Upper lobe of left lung (tissue), 4 donors: Measurements from ENCODE around the gene THBD.

Experiments used
- EP300 ChIP-seq, 4 donors: sonication (generic); formaldehyde crosslinking; IDR thresholded peaks; one replicate each; pipeline ENCODE4 v1.5.1; 2017; ENCODE audit warnings: antibody characterized with exemption in 4 of 4, control low read depth in 2 of 4
- POLR2A ChIP-seq, 4 donors: fragments of 450-650 bp; IDR thresholded peaks; one replicate each; pipeline ENCODE4 v1.5.1; 2016 to 2017; ENCODE audit warnings: antibody characterized with exemption in 4 of 4, mild to moderate bottlenecking in 2 of 4
- POLR2AphosphoS5 ChIP-seq, 2 donors: sonication (generic); formaldehyde crosslinking; IDR thresholded peaks; one replicate each; pipeline ENCODE4 v1.5.1; 2017; ENCODE audit warnings: antibody characterized with exemption in 2 of 2
- TF ChIP-seq, protein P1 (sequence below), 6 experiments: fragments of 450-650 bp in 4 of 6; fragments of 200-600 bp in 2 of 6; sonication (generic) in 2 of 6; IDR thresholded peaks; one replicate each; pipeline ENCODE4 v1.5.1; 2016 to 2019; ENCODE audit warnings: antibody characterized with exemption in 6 of 6

DNA sequence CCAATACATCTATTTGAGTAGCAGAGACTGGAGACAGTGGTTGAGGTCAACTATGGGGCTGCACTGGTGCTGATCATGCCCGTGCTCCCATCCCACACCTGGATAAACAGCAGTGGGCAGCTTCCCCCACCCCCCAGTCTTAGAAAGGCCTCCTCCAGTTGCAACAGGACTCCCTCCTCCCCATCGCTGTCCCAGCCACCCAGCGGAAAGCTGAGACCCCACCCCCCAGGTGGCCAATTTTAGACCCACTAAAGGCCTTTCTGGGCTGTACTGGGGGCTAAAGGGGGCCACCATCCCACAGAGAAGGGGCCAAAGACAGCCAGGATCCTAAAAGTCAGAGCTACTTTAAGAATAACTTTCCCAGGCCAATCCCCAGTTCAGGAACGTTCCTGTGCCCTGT, 15.6 kb downstream of the THBD start:
- TF ChIP-seq EP300 (IDR thresholded peaks at IDR 0.05) (no peak), POLR2A (IDR thresholded peaks at IDR 0.05) (no peak), POLR2AphosphoS5 (IDR thresholded peaks at IDR 0.05) (no peak)
- TF ChIP-seq, protein P1, sequence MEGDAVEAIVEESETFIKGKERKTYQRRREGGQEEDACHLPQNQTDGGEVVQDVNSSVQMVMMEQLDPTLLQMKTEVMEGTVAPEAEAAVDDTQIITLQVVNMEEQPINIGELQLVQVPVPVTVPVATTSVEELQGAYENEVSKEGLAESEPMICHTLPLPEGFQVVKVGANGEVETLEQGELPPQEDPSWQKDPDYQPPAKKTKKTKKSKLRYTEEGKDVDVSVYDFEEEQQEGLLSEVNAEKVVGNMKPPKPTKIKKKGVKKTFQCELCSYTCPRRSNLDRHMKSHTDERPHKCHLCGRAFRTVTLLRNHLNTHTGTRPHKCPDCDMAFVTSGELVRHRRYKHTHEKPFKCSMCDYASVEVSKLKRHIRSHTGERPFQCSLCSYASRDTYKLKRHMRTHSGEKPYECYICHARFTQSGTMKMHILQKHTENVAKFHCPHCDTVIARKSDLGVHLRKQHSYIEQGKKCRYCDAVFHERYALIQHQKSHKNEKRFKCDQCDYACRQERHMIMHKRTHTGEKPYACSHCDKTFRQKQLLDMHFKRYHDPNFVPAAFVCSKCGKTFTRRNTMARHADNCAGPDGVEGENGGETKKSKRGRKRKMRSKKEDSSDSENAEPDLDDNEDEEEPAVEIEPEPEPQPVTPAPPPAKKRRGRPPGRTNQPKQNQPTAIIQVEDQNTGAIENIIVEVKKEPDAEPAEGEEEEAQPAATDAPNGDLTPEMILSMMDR (IDR thresholded peaks at IDR 0.05) = no peak
